Measurements from ENCODE around the gene HCRT. TPM values are rescaled to one million over a fixed set of nuclear protein-coding genes. Genes with fewer than 3 reads are reported as not detected.
"Not testable (repeated sequence)": the region's sequence is repeated elsewhere in the genome, so short reads cannot be mapped to it uniquely, and the experiment has no call there.

HCRT gene
- total RNA-seq, 3 donors from 2014 or later, result not detected

DNA sequence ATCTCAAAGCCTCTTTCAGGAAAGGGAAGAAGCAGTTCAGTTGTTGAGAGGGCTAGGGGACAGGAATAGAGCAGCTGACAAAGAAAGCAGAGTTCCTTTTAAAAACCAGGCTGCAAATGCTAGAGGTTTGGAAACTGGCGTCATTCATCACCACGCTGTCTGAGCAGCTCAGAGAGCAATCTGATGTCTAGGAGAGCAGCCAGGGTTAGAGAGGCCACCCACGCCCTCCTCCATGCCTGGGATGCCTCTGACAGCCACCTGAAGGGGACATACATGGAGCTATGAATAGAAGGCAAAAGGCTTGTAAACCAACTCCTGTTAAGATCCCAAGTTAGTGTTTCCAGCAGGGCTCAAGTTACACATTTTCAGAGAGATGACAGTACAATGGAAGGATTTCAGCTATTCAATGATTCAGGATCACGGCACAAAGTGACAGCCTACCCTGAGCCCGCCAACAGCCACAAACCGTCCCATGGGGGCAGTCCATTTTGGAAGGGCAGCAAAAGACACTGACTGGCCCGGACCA is 42.8 kb downstream of the HCRT start:
- H3K27me3 ChIP-seq, result no peaks in the 10 kb centered on the region
- TF ChIP-seq POLR2A (IDR thresholded peaks at IDR 0.05), result no peak
- TF ChIP-seq CTCF (IDR thresholded peaks at IDR 0.05), result no peak
- no peak for TF ChIP-seq POLR2AphosphoS5 (IDR thresholded peaks at IDR 0.05)
- peak overlapping the region in 1 of 2 donors; percentile 30 for H3K27ac ChIP-seq
- H3K4me3 ChIP-seq, result no peak overlapping the region
- intact Hi-C loops (cut with DNase I; ENCODE audit: low total_unique reads), result no loop called here
- DNase-seq (ENCODE audit: low spot score in 2 of 2), result no peak
- H3K9me3 ChIP-seq, result no peaks in the 10 kb centered on the region
- no peaks in the 10 kb centered on the region for H3K4me1 ChIP-seq
- no peaks in the 10 kb centered on the region for H3K36me3 ChIP-seq

DNA sequence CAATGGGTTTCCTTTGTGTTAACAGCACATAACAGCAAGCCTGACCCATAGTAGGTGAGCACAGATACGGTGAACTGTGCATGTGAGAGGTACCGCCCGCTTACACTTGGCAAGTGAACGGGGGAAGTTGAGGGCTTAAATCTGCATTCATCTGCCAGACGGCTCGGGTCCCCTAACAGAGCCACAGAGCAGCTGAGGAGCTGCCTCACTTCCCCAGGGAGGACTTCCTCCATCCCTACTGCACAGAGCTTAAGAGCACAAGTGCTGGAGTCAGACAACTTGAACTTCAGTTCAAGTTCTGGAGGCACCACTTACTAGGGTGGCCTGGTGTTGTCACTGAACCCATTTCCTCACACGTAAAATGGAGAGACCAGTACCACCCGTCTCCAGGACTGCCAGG is 43.9 kb downstream of the HCRT start:
- Histone ChIP-seq H3K9me3 (no peaks in the 10 kb centered on the region), H3K27me3 (no peaks in the 10 kb centered on the region), H3K4me3 (no peak overlapping the region), H3K36me3 (no peaks in the 10 kb centered on the region), H3K27ac (no peak overlapping the region), H3K4me1 (no peaks in the 10 kb centered on the region)
- DNase-seq (ENCODE audit: low spot score in 2 of 2), result no peak
- TF ChIP-seq POLR2A (IDR thresholded peaks at IDR 0.05), result no peak
- no peak for TF ChIP-seq CTCF (IDR thresholded peaks at IDR 0.05)
- no peak for TF ChIP-seq POLR2AphosphoS5 (IDR thresholded peaks at IDR 0.05)
- intact Hi-C loops (cut with DNase I; ENCODE audit: low total_unique reads), result no loop called here

- H3K27ac ChIP-seq; H3K36me3 ChIP-seq; H3K9me3 ChIP-seq; DNase-seq (ENCODE audit: low spot score in 2 of 2); H3K4me3 ChIP-seq; intact Hi-C loops (cut with DNase I; ENCODE audit: low total_unique reads); H3K4me1 ChIP-seq; H3K27me3 ChIP-seq: not testable (repeated sequence)
Measured at GRCh38 chr17:42140690-42141089, 44.6 kb downstream of the HCRT start.

DNA sequence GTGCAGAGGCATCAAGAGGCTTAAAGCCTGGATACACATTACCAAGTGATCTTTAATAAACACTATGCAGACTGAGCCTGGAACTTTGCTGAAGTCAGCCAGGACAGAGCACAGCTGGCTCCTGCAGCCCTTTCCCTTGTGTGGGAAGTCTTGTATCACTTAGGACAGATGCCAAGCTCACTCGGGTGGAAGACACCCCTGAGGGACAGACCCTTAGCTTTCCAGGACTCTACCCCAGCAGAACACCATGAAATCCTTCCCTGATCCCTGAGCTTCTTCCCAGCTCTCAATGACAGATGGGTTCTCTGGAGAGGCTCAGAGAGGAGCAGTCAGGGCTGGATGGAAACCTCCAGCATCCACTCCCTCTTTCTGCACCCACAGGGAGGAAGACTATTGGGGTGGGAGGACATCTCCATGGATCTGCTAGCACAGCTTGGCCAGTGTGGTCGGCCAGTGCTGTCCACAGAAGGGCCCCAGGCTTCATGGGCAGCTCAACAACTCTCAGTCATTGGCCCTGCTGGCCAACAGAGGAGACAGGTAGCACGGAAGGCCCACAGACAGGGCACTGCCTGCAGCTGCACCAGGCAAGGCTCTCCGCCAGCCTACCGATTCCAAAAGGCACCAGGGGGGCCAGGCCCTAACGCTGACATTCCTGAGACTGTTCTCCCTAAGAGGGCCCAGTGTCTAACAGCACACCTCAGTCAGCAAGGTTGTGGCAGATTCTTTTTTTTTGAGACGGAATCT is 46.3 kb downstream of the HCRT start:
- Histone ChIP-seq H3K9me3 (no peaks in the 10 kb centered on the region), H3K27ac (peak overlapping the region in 1 of 2 donors; percentile 22), H3K27me3 (no peaks in the 10 kb centered on the region), H3K4me3 (no peak overlapping the region), H3K36me3 (no peaks in the 10 kb centered on the region), H3K4me1 (peaks cover 0 to 8% of the 10 kb centered on the region in 2 donors)
- DNase-seq (ENCODE audit: low spot score in 2 of 2), result no peak
- intact Hi-C loops (cut with DNase I; ENCODE audit: low total_unique reads), result no loop called here
- TF ChIP-seq POLR2AphosphoS5 (IDR thresholded peaks at IDR 0.05), result no peak
- no peak for TF ChIP-seq CTCF (IDR thresholded peaks at IDR 0.05)
- no peak for TF ChIP-seq POLR2A (IDR thresholded peaks at IDR 0.05)

GRCh38 chr17:42136654-42137051 is 48.6 kb downstream of the HCRT start:
- TF ChIP-seq POLR2A (IDR thresholded peaks at IDR 0.05) (no peak), CTCF (IDR thresholded peaks at IDR 0.05) (no peak), POLR2AphosphoS5 (IDR thresholded peaks at IDR 0.05) (no peak)
- Histone ChIP-seq H3K27ac (peak overlapping the region; percentile 57 to 80), H3K9me3 (no peaks in the 10 kb centered on the region), H3K27me3 (no peaks in the 10 kb centered on the region), H3K4me3 (peak overlapping the region in 1 of 3 donors; percentile 8), H3K36me3 (no peaks in the 10 kb centered on the region), H3K4me1 (peaks cover 0 to 16% of the 10 kb centered on the region in 2 donors)
- intact Hi-C loops (cut with DNase I; ENCODE audit: low total_unique reads), result no loop called here
- DNase-seq (ENCODE audit: low spot score in 2 of 2), result no peak
